ENCODE data around the gene RERE.
"Not testable (repeated sequence)": the region's sequence is repeated elsewhere in the genome, so short reads cannot be mapped to it uniquely, and the experiment has no call there.

Gene RERE

GRCh38 chr1:8602471-8603219 is 214.8 kb downstream of the RERE start:
- DNase-seq (ENCODE audit: low spot score) = no peak

- DNase-seq (ENCODE audit: low spot score) = no peak
Observed at GRCh38 chr1:8600336-8600735, 217.1 kb downstream of the RERE start.

GRCh38 chr1:8599646-8600212 is 217.7 kb downstream of the RERE start:
- DNase-seq (ENCODE audit: low spot score) = no peak

- DNase-seq (ENCODE audit: low spot score) = no peak
Observed at GRCh38 chr1:8598783-8599182, 218.7 kb downstream of the RERE start.

GRCh38 chr1:8598060-8598724 is 219.2 kb downstream of the RERE start:
- peak; percentile 77 for DNase-seq (ENCODE audit: low spot score)

- DNase-seq (ENCODE audit: low spot score) = no peak
Observed at GRCh38 chr1:8597455-8597854, 220.0 kb downstream of the RERE start.

GRCh38 chr1:8595941-8596340 is 221.5 kb downstream of the RERE start:
- no peak for DNase-seq (ENCODE audit: low spot score)

GRCh38 chr1:8595332-8595731 is 222.1 kb downstream of the RERE start:
- DNase-seq (ENCODE audit: low spot score) = no peak

GRCh38 chr1:8593292-8593691 is 224.1 kb downstream of the RERE start:
- not testable (repeated sequence) for DNase-seq (ENCODE audit: low spot score)

- no peak for DNase-seq (ENCODE audit: low spot score)
Observed at GRCh38 chr1:8591569-8591968, 225.9 kb downstream of the RERE start.

- DNase-seq (ENCODE audit: low spot score) = no peak
Observed at GRCh38 chr1:8590721-8591351, 226.6 kb downstream of the RERE start.

- DNase-seq (ENCODE audit: low spot score) = no peak
Observed at GRCh38 chr1:8589571-8589970, 227.9 kb downstream of the RERE start.

- DNase-seq (ENCODE audit: low spot score) = no peak
Observed at GRCh38 chr1:8587784-8588183, 229.7 kb downstream of the RERE start.

GRCh38 chr1:8586438-8586837 is 231.0 kb downstream of the RERE start:
- no peak for DNase-seq (ENCODE audit: low spot score)

- DNase-seq (ENCODE audit: low spot score) = no peak
Observed at GRCh38 chr1:8584316-8584715, 233.1 kb downstream of the RERE start.

- no peak for DNase-seq (ENCODE audit: low spot score)
Observed at GRCh38 chr1:8583031-8583430, 234.4 kb downstream of the RERE start.

- no peak for DNase-seq (ENCODE audit: low spot score)
Observed at GRCh38 chr1:8580566-8580965, 236.9 kb downstream of the RERE start.

- DNase-seq (ENCODE audit: low spot score) = no peak
Observed at GRCh38 chr1:8578936-8579335, 238.5 kb downstream of the RERE start.

- no peak for DNase-seq (ENCODE audit: low spot score)
Observed at GRCh38 chr1:8578132-8578877, 239.1 kb downstream of the RERE start.

GRCh38 chr1:8574985-8575384 is 242.5 kb downstream of the RERE start:
- no peak for DNase-seq (ENCODE audit: low spot score)

- DNase-seq (ENCODE audit: low spot score) = no peak
Observed at GRCh38 chr1:8572106-8572505, 245.3 kb downstream of the RERE start.

Data from kidney tubule cell (primary cell).